Measurements from ENCODE around the gene SNX2. TPM values are rescaled to one million over a fixed set of nuclear protein-coding genes. Genes with fewer than 3 reads are reported as not detected.

Gene SNX2
- total and polyA plus RNA-seq, 9 of the 15 experiments (the other 6 are each of a cell fraction or from before 2014, with no cell fraction given): 35.2 to 86.0 (median 58.1) TPM

GRCh38 chr5:122788371-122788770, 13.5 kb downstream of the SNX2 start:
- CTCF ChIA-PET (ENCODE audit: low intra/inter-chr PET ratio): no interaction called here

More at GRCh38 chr5:122788371-122788770, 13.5 kb downstream of the SNX2 start:
- H3K9me1 ChIP-seq (ENCODE audit: control insufficient read depth, insufficient read depth, low read length): no peaks in the 10 kb centered on the region
- no peak overlapping the region for H3K9ac ChIP-seq (ENCODE audit: insufficient read depth in 1 of 2, low read depth in 2 of 2, low read length in 2 of 2)
- H3K27ac ChIP-seq (ENCODE audit: extremely low read depth, low read depth, low read length): no peak overlapping the region
- BruUV-seq (replicated peaks): no TSS peak
- H4K20me1 ChIP-seq (replicated peaks; ENCODE audit: control insufficient read depth, insufficient read depth, low read length): no peaks in the 10 kb centered on the region
- H3K4me2 ChIP-seq (ENCODE audit: insufficient read depth, low read length): no peak overlapping the region
- 93% methylated on average over 1 of the region's 1 CpG for WGBS (ENCODE audit: insufficient coverage, low coverage, missing lambda C conversion rate)
- POLR2A ChIA-PET: interaction anchor here (0.6 to 0.9 kb wide), 3 partner anchors 10 to 37 kb away, joined by 3 to 4 read pairs (median 4); no protein-coding TSS in a partner anchor
- 0 out of 2 replicates have a peak, but pooled peaks cover 2% of the 10 kb centered on the region for H3K9me3 ChIP-seq (replicated peaks; ENCODE audit: control insufficient read depth, insufficient read depth, low read depth, low read length)
- ATAC-seq (no peak), DNase-seq (ENCODE audit: extremely low read depth in 1 of 4, low spot score in 3 of 4) (no peak), FAIRE-seq (no peak)
- H3K4me1 ChIP-seq (replicated peaks in 1 of 2; ENCODE audit: control insufficient read depth in 2 of 2, insufficient read depth in 2 of 2, low read length in 2 of 2): no peaks in the 10 kb centered on the region
- H3K27me3 ChIP-seq (ENCODE audit: control insufficient read depth in 2 of 2, insufficient read depth in 2 of 2, low read length in 2 of 2): no peaks in the 10 kb centered on the region
- H3K79me2 ChIP-seq (ENCODE audit: control insufficient read depth, insufficient read depth, low read length): peaks cover 78% of the 10 kb centered on the region
- intact Hi-C loops (cut with micrococcal nuclease) (no loop called here), in situ Hi-C loops (cut with MboI) (no loop called here)
- H2AFZ ChIP-seq (ENCODE audit: low read depth, low read length): no peak overlapping the region
- no peak overlapping the region for H3K4me3 ChIP-seq
- no peaks in the 10 kb centered on the region for H3K36me3 ChIP-seq (ENCODE audit: control insufficient read depth, insufficient read depth, low read length)
- TF ChIP-seq MAZ (CRISPR knock-in tag; conservative IDR thresholded peaks at IDR 0.05 in 1 of 2, IDR thresholded peaks at IDR 0.05 in 1 of 2): no peak
- no peak for TF ChIP-seq YBX1 (IDR thresholded peaks at IDR 0.05)
- no peak for TF ChIP-seq TARDBP (IDR thresholded peaks at IDR 0.05)
- no peak for TF ChIP-seq GTF3C2 (IDR thresholded peaks at IDR 0.05; ENCODE audit: borderline replicate concordance, extremely low read depth, insufficient read length)
- no peak for TF ChIP-seq NCOA2 (IDR thresholded peaks at IDR 0.05; ENCODE audit: partially characterized antibody in 2 of 2)
- TF ChIP-seq BHLHE40 (IDR thresholded peaks at IDR 0.05; ENCODE audit: low read length): no peak
- no peak for TF ChIP-seq HINFP (tag; conservative IDR thresholded peaks at IDR 0.05; ENCODE audit: low read depth)
- TF ChIP-seq HOXB6 (CRISPR knock-in tag; IDR thresholded peaks at IDR 0.05; ENCODE audit: borderline replicate concordance): no peak
- TF ChIP-seq MXD1 (CRISPR knock-in tag; IDR thresholded peaks at IDR 0.05; ENCODE audit: borderline replicate concordance, poor library complexity, severe bottlenecking): no peak
- no peak for TF ChIP-seq PTBP1 (IDR thresholded peaks at IDR 0.05; ENCODE audit: low read depth, low read length)
- TF ChIP-seq ZBTB26 (CRISPR knock-in tag; IDR thresholded peaks at IDR 0.05): no peak
- TF ChIP-seq PYGO2 (tag; IDR thresholded peaks at IDR 0.05): no peak
- no peak for TF ChIP-seq ELF1 (tag; IDR thresholded peaks at IDR 0.05)
- no peak for TF ChIP-seq HDAC8 (tag; IDR thresholded peaks at IDR 0.05)
- TF ChIP-seq GABPB2 (CRISPR knock-in tag; conservative IDR thresholded peaks at IDR 0.05): no peak
- no peak for TF ChIP-seq SREBF1 (IDR thresholded peaks at IDR 0.05; ENCODE audit: borderline replicate concordance, low read depth, low read length)

Measured in K562 (cell line).